ENCODE measurements around the gene MUC12.
"Not testable (repeated sequence)": the region's sequence is repeated elsewhere in the genome, so short reads cannot be mapped to it uniquely, and the experiment has no call there.

- TF ChIP-seq CTCF (IDR thresholded peaks at IDR 0.05); ZFX (IDR thresholded peaks at IDR 0.05; ENCODE audit: borderline replicate concordance): not testable (repeated sequence)
These were observed 38.0 kb downstream of the MUC12 start for GRCh38 chr7:101007361-101007760.

All from 22Rv1 (cell line).